ES-I3 (cell line): ENCODE measurements around the gene ZFHX3.

Experiments used
- H3K36me3 ChIP-seq: 2 replicates; pipeline ENCODE4 v1.6.1; 2013; ENCODE audit warnings: mild to moderate bottlenecking, low read length, control low read depth, moderate library complexity; ENCODE audit not compliant: insufficient read depth
- H3K4me1 ChIP-seq: 2 replicates; pipeline ENCODE4 v1.6.1; 2013; ENCODE audit warnings: mild to moderate bottlenecking, control low read depth, low read length; ENCODE audit not compliant: insufficient read depth
- H3K9ac ChIP-seq: 2 replicates; pipeline ENCODE4 v1.6.1; 2013; ENCODE audit warnings: low read depth, mild to moderate bottlenecking, low read length, moderate library complexity
- H3K9me3 ChIP-seq: 2 replicates; pipeline ENCODE4 v1.6.1; 2013; ENCODE audit warnings: mild to moderate bottlenecking, low read length, moderate library complexity; ENCODE audit not compliant: control insufficient read depth, insufficient read depth

Gene ZFHX3

DNA sequence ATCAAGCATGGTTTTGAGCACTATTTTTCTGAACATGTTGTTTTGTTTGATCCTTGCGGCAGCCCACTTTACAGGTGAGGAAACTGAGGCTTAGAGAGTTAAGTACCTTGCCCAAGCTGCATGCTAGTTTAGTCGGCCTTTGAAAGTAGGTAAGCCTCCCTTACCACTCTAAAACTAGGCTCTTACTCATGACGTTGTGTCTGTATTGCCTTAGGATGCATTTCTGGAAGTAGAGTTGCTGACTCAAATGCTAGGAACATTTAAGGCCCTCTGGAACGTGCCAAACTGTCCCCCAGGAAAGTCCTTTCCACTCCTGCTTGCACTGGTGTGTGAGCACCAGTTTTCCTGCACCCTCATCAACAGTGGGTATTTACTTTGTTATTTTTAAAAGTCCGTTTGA is 76.6 kb downstream of the ZFHX3 start:
- Histone ChIP-seq H3K9me3 (no peaks in the 10 kb centered on the region), H3K9ac (no peak overlapping the region), H3K36me3 (no peaks in the 10 kb centered on the region), H3K4me1 (no peaks in the 10 kb centered on the region)

DNA sequence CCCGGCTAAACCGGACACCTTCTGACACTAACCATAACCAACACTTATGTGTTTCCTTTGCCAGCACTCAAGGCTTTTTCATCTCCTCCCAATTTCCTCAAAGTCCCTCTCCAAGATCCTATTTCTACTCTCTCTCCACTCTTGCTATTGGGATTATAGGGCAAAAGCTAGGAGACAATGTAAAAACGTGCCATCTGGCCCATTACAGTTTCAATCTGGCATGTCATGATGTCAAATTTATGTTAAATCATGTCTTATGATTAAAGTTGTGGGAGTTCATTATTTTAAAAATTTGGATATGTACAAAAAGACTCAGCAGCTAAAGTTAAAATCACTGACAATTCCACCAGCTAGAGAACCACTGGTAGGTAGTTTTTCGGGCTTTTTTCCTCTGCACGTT is 77.3 kb downstream of the ZFHX3 start:
- Histone ChIP-seq H3K9me3 (no peaks in the 10 kb centered on the region), H3K4me1 (no peaks in the 10 kb centered on the region), H3K36me3 (no peaks in the 10 kb centered on the region), H3K9ac (no peak overlapping the region)

DNA sequence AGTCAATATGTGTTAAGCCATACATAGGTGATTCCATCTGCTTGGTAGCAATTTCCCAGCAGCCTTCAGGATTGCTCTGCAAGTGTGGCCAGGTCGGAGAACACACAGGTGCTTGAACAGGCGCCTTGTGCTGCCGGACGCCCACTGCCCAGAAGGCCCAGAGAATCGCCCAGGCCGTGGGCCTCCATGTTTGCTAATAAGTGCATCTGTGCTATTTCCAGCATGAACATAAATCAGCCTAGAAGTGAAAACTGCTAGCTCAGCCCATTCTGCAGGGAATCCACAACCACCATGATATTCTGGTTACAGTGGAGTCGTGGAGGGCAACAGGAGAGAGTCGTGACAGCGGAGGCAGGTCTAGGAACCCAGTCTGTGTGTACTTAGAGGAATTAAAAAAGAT is 78.1 kb downstream of the ZFHX3 start:
- Histone ChIP-seq H3K4me1 (no peaks in the 10 kb centered on the region), H3K36me3 (no peaks in the 10 kb centered on the region), H3K9me3 (no peaks in the 10 kb centered on the region), H3K9ac (no peak overlapping the region)

DNA sequence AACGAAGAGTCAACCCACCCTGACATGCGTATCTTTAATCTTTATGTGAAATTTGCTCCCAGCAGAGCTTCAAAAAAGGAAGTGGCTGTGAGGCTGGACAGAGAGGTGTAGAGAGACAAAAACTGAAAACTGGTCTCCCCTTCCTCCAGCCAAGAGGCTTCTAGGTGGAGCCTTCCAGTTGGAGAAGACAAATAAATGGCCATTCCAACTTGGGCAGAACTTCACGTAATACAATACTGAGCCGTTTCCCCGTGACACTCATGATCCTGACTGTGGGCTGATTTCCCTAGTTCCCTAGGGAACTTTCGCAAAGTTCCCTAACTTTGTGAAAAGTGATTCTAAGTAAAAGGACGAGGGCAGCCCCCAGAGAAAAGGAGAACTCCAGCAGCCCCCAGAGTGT is 78.8 kb downstream of the ZFHX3 start:
- Histone ChIP-seq H3K4me1 (no peaks in the 10 kb centered on the region), H3K9me3 (no peaks in the 10 kb centered on the region), H3K9ac (no peak overlapping the region), H3K36me3 (no peaks in the 10 kb centered on the region)

DNA sequence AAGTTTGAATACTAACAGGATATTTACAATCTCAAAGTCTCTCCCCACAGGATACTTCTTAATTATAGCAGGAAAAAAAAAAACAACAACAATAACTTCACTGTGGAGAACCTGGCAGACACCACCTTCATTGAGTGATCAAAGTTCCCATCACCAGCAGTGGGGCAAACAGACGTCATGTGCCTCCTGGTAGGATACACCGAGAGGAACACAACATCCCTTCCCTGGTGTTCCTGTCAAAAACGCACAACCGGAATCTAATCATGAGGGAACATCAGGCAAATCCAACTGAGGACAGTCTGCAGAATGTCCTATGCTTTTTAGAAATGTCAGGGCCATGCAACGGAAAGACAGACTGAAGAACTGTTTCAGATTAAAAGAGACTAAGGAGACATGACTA is 80.0 kb downstream of the ZFHX3 start:
- Histone ChIP-seq H3K36me3 (no peaks in the 10 kb centered on the region), H3K9ac (no peak overlapping the region), H3K4me1 (peaks cover 6% of the 10 kb centered on the region; the same call in 1 of the 2 replicates), H3K9me3 (no peaks in the 10 kb centered on the region)

DNA sequence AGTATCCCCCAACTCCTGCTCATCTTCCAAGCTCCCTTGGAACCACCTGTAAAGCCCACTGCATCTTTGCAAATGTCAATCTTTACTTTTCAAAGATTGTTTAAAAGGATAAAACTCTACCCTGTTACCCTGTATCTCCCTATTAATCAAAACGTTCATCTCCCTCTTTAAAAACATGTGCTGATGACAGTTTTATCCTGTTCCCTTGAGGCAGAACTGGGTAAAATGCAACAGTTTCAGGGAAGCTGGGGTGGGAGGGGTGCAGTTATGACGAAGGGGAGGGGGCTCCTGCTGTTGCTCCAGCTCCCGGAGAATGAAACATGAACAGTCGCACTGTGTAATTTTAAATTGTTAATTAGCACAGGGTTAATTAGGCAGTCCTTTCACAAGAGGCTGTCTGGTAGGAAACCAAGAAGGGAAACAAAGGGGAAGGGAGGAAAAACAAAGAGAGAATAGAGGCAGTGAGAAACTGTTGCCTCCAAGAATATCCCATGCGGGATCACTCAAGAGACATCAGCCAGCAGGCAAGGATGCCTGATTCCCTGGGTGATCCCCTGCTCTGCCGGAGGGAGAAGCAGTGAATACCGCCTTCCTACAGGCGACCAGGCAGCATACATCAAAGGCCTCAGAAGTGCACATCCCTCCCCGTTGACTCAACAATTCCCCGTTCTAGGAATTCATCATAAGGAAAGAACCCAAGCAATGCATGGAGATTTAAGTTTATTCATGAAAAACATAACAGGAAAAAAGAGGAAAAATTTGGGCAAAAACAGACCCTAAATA is 84.2 kb downstream of the ZFHX3 start:
- H3K9me3 ChIP-seq, result no peaks in the 10 kb centered on the region
- H3K4me1 ChIP-seq, result peaks cover 6% of the 10 kb centered on the region; the same call in 1 of the 2 replicates
- no peak overlapping the region for H3K9ac ChIP-seq
- no peaks in the 10 kb centered on the region for H3K36me3 ChIP-seq

DNA sequence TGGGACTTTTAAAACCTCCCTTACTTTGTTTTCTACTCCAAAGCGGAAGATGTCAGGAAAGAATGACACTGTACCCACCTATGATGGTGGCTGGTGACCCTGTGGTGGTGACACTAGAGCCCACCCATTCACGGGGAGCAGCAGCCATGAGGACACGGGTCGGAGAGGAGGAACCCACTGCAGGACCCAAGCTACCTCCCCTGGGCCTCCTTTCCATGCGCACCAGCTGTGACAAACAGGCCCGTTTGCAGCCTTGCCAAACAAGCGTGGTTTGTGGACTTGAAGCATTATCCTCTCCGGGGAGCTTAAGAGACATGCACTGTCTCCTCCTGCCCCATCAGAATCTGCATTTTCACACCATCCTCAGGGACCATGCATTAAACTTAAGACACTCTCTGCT is 85.6 kb downstream of the ZFHX3 start:
- no peak overlapping the region for H3K9ac ChIP-seq
- no peaks in the 10 kb centered on the region for H3K9me3 ChIP-seq
- H3K36me3 ChIP-seq, result no peaks in the 10 kb centered on the region
- peaks cover 6% of the 10 kb centered on the region; the same call in 1 of the 2 replicates for H3K4me1 ChIP-seq

DNA sequence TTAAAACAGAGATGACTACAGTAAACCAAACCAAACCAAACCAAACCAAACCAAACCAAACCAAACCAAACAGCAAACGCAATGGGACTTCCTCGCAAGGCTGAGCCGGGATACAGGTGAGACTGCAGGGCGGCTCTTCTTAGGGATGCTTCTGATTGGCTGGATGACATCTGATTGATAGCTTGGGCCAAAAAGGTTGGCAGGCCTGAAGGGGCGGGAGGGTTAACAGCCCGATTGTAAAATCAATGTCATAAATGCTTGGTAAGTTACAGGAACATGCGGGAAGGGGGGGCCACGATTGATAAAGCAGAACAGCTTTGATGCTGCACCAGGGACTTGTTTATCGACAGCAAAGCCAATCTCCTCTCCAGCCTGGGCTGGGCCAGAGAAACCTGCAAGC is 86.1 kb downstream of the ZFHX3 start:
- Histone ChIP-seq H3K4me1 (peaks cover 6% of the 10 kb centered on the region; the same call in 1 of the 2 replicates), H3K9ac (no peak overlapping the region), H3K36me3 (no peaks in the 10 kb centered on the region), H3K9me3 (no peaks in the 10 kb centered on the region)

DNA sequence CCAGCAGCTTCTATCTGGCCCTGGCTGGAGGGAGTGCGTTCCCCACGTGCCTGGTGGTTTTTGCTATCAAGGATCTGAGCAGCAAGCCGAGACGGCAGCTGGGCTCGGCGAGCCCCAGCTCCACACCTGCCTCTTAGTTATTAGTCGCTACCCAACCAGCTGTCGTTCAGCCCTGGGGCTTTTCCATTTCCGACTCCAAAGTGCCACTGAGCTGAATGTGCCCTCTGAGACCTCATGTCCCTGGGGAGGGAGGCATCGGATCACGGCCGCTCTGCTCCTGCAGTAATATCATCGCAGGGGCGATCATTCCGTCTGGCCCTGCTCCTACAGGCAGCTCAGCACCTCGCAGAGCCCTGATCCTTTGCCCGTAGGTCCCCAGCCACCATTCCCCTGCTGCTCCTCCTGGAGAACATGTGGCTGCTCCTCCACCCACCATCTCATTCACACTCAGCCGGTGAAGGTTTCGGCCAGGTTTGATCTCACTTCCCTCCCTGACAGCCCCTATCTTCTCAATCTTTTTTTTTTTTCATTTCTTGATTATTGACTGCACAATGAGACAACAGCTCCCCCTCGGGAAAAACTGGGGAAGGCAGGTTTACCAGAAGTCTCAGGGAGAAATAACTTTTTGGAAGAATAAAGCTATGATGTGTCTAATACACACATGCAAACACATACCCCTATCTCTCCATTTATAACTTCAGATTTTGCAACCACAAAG is 86.7 kb downstream of the ZFHX3 start:
- Histone ChIP-seq H3K36me3 (no peaks in the 10 kb centered on the region), H3K9ac (no peak overlapping the region), H3K4me1 (peaks cover 6% of the 10 kb centered on the region; the same call in 1 of the 2 replicates), H3K9me3 (no peaks in the 10 kb centered on the region)

DNA sequence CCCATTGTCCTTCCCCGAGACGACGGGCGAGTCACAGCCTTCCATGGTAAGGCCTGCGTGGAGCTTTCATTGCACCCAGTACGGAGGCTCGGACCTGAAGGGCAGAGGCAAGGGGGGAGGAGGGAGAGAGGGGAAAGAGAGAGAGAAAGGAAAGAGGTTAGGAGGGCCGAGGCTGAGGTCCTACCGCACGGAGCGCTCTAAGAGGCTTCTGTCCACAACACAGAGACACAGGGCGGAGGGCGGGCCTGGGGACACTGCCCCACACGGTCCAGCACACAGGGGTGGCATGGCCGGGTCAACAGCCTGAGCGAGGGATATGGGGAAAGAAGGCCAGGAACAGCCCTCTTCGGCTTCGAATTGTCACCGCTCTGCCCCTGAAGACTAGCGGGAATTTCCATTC is 87.8 kb downstream of the ZFHX3 start:
- peaks cover 6% of the 10 kb centered on the region; the same call in 1 of the 2 replicates for H3K4me1 ChIP-seq
- H3K9ac ChIP-seq, result no peak overlapping the region
- H3K9me3 ChIP-seq, result no peaks in the 10 kb centered on the region
- no peaks in the 10 kb centered on the region for H3K36me3 ChIP-seq

DNA sequence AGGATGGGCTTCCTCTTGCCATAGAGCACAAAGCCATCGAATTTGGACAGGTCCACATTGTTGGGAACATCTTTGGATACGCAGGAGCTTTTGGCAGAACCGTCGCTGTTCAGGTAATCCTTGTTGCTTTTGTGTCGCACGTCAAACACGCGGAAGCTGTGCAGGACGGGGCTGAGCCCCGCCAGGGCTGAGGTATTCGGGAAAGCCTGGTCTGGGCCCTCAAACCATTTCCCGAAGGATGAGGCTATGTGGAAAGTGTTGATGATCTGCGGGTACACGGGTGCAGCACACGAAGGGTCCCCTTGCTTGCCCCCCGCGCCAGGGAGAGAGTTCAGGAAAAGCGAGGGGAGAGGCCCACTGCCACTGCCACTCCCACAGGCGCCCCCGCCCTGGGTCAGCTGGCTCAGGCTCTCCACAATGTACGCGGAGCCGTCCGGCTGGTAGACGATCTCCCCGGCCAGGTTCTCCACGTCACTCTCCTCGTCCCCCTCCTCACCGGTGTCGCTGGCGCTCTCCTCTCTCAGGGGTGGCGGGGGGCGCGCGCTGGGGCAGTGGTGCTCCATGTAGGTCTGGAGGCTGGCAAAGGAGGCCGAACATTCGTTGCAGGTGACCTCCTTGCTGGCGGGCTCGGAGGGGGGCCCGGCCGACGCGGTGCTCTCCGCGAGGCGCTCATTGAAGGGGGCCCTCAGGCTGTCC is 88.5 kb downstream of the ZFHX3 start:
- H3K4me1 ChIP-seq, result peaks cover 6% of the 10 kb centered on the region; the same call in 1 of the 2 replicates
- H3K9ac ChIP-seq, result no peak overlapping the region
- no peaks in the 10 kb centered on the region for H3K9me3 ChIP-seq
- H3K36me3 ChIP-seq, result no peaks in the 10 kb centered on the region

DNA sequence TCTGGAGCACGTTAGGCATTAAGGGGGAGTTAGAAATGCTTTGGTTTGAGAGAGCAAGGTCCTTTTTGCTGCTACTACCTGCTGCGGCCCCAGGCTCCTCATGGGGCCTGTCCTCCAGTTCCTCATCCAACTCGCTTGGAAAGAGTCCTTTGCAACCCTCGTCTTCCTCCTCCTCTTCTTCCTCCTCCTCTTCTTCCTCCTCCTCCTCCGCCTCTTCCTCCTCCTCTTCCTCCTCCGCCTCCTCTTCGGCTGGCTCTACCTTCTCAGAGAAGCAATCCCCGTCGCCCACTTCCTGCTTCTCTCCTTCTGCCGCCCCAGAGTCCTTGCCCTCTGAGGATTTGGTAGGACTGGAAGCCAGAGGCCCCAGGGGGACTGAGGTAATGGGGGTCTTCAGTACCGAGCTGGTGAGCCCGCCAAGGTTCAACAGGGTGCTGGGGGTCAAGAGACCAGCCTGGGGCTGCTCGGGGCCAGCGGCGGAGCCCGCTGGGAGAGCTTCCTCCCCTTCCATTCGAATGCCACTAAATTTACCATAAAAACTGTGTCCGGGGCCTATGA is 89.3 kb downstream of the ZFHX3 start:
- Histone ChIP-seq H3K36me3 (no peaks in the 10 kb centered on the region), H3K9ac (no peak overlapping the region), H3K4me1 (peaks cover 2% of the 10 kb centered on the region; the same call in 1 of the 2 replicates), H3K9me3 (no peaks in the 10 kb centered on the region)

DNA sequence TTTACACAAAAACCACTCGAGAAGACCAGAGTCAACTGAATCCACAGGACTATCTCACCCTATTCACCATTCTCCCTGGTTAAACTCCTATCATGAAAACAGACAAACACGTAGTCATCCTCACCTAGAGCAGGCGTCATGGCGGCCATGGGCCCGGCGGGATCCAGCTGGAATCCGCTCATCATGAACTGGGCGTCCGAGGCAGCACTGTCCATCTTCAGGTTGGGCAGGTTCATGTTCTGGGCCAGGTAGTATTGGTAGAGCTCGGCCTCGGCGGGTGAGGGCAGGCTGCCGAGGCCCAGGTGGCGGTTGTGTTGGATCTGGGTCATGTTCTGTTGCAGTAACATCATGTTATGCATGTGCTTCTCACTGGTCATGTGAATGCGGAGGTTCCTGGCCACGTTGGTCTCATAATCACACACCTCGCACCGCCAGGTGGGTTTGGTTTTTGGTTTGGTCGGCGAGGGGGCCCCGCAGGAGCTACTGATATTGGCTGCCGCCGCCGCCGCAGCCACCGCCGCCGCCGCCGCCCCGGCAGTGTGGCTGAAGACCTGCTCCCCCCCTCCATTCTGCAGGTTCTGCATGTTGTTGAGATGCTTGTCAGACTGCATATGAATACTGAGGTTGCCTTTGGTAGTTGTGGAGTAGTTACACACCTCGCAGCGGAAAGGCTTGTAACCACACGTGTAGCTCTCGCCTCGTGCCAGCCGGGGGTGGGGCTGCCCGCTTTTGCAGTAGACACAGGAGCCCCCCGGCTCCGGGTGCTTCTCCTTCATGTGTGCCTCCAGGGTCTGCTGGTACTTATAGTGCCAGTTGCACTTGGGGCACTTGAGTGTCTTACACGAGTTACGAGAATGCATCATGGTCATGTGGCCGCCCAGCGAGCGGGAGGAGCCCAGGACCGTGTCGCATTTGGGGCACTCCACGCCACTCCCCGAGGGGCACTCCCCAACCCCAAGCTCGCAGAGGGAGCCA is 90.3 kb downstream of the ZFHX3 start:
- Histone ChIP-seq H3K4me1 (no peaks in the 10 kb centered on the region), H3K36me3 (no peaks in the 10 kb centered on the region), H3K9me3 (no peaks in the 10 kb centered on the region)

More for the DNA sequence above, 90.3 kb downstream of the ZFHX3 start:
- H3K9ac ChIP-seq, result no peak overlapping the region
